H1 (cell line): ENCODE results near the gene CACNG1. TPM values are rescaled to one million over a fixed set of nuclear protein-coding genes. Genes with fewer than 3 reads are reported as not detected.

ENCODE experiments used
- CTCF ChIA-PET: fragments of 300-600 bp; sonication (Branson Sonifier 250); formaldehyde crosslinking; loops from one replicate; lab custom pipeline; 2021; ENCODE audit not compliant: partially characterized antibody; lab: Charles Lee
- POLR2A ChIA-PET: fragments of 300-600 bp; sonication (Branson Sonifier 250); formaldehyde crosslinking; loops from one replicate; lab custom pipeline; 2021; ENCODE audit warnings: inconsistent platforms; ENCODE audit not compliant: partially characterized antibody; lab: Charles Lee
- DNase-seq, 2 experiments: peaks; one replicate each; pipeline versions ENCODE4 v3.0.0 to v3.0.0-alpha.2; 2010 to 2022; ENCODE audit warnings: low spot score in 2 of 2, low read depth in 1 of 2, mixed read lengths in 1 of 2
- FAIRE-seq: peaks from 2 replicates; lab custom pipeline; 2011; peaks lifted over from hg19 to GRCh38; lab: Jason Lieb, UNC
- H2AFZ ChIP-seq: 2 replicates; pipeline ENCODE4 v1.8.1; 2012; ENCODE audit warnings: low read length, inconsistent platforms
- H2AK5ac ChIP-seq: 2 replicates; pipeline ENCODE4 v1.6.1; 2013; ENCODE audit warnings: low read depth, low read length
- H2BK120ac ChIP-seq: replicated peaks from 2 replicates; pipeline ENCODE3; 2013; ENCODE audit warnings: low read depth, low read length, inconsistent platforms
- H2BK12ac ChIP-seq: 2 replicates; pipeline ENCODE4 v1.6.1; 2013; ENCODE audit warnings: low read depth, low read length
- H2BK15ac ChIP-seq: 2 replicates; pipeline ENCODE4 v1.6.1; 2013; ENCODE audit warnings: low read length
- H2BK20ac ChIP-seq: 2 replicates; pipeline ENCODE4 v1.6.1; 2013; ENCODE audit warnings: low read length
- H2BK5ac ChIP-seq: 2 replicates; pipeline ENCODE4 v1.6.1; 2013; ENCODE audit warnings: low read depth, low read length
- H3K14ac ChIP-seq: 2 replicates; pipeline ENCODE4 v1.6.1; 2013; ENCODE audit warnings: inconsistent platforms; ENCODE audit not compliant: insufficient read length
- H3K18ac ChIP-seq: 2 replicates; pipeline ENCODE4 v1.6.1; 2013; ENCODE audit warnings: low read length; ENCODE audit errors: extremely low read depth
- H3K23ac ChIP-seq: 2 replicates; pipeline ENCODE4 v1.6.1; 2013; ENCODE audit warnings: inconsistent platforms; ENCODE audit not compliant: insufficient read length
- H3K23me2 ChIP-seq: 2 replicates; pipeline ENCODE4 v1.6.1; 2013; ENCODE audit warnings: low read depth, low read length
- H3K27ac ChIP-seq: 2 replicates; pipeline ENCODE4 v1.6.1; 2011; ENCODE audit warnings: low read depth, low read length, inconsistent platforms
- H3K27me3 ChIP-seq, 4 experiments: replicated peaks in 1 of 4; 1 replicate in 1 of 4; 2 replicates in 3 of 4; pipeline versions ENCODE4 v1.6.1 to v1.8.1; 2011 to 2013; ENCODE audit warnings: low read length in 3 of 4, mild to moderate bottlenecking in 3 of 4, inconsistent platforms in 2 of 4, mixed read lengths in 2 of 4, moderate library complexity in 1 of 4; ENCODE audit not compliant: control insufficient read depth in 3 of 4, insufficient read depth in 3 of 4; ENCODE audit errors: extremely low read depth in 1 of 4
- H3K36me3 ChIP-seq, 4 experiments: 2 replicates each; pipeline versions ENCODE4 v1.6.1 to v1.8.1; 2011 to 2013; ENCODE audit warnings: mild to moderate bottlenecking in 4 of 4, low read length in 3 of 4, moderate library complexity in 2 of 4, control low read depth in 1 of 4, inconsistent platforms in 1 of 4; ENCODE audit not compliant: insufficient read depth in 4 of 4, control insufficient read depth in 2 of 4
- H3K4ac ChIP-seq: replicated peaks from 2 replicates; pipeline ENCODE3; 2013; ENCODE audit warnings: low read length, low read depth, mixed read lengths, inconsistent platforms; ENCODE audit not compliant: insufficient read length
- H3K4me1 ChIP-seq, 4 experiments: replicated peaks in 1 of 4; 1 replicate in 1 of 4; 2 replicates in 3 of 4; pipeline versions ENCODE4 v1.6.1 to v1.8.1; 2011 to 2013; ENCODE audit warnings: low read length in 3 of 4, inconsistent platforms in 2 of 4, mixed read lengths in 1 of 4; ENCODE audit not compliant: insufficient read depth in 4 of 4, control insufficient read depth in 3 of 4
- H3K4me2 ChIP-seq, 2 experiments: 2 replicates each; pipeline versions ENCODE4 v1.6.1 to v1.8.1; 2011 to 2013; ENCODE audit warnings: low read depth in 2 of 2, low read length in 2 of 2, control low read depth in 1 of 2, inconsistent platforms in 1 of 2, mild to moderate bottlenecking in 1 of 2; ENCODE audit not compliant: insufficient read depth in 1 of 2
- H3K4me3 ChIP-seq, 4 experiments: fragments of 200-600, 300-600 bp in 1 of 4; sonication (generic), shearing (Covaris generic), sonication (Bioruptor Twin) in 1 of 4; 2 replicates each; pipeline versions ENCODE4 v1.5.1 to v1.8.1; 2011 to 2016; ENCODE audit warnings: low read length in 4 of 4, low read depth in 3 of 4, control low read depth in 2 of 4, inconsistent platforms in 2 of 4, mild to moderate bottlenecking in 2 of 4, mixed read lengths in 1 of 4, moderate library complexity in 1 of 4; ENCODE audit not compliant: insufficient read depth in 2 of 4; ENCODE audit errors: extremely low read depth in 1 of 4
- H3K56ac ChIP-seq: replicated peaks from 2 replicates; pipeline ENCODE3; 2013; ENCODE audit warnings: low read depth, mild to moderate bottlenecking, mixed read lengths, low read length, inconsistent platforms; ENCODE audit not compliant: insufficient read length
- H3K79me1 ChIP-seq: 2 replicates; pipeline ENCODE4 v1.6.1; 2013; ENCODE audit warnings: low read depth, low read length, control low read depth
- H3K79me2 ChIP-seq, 2 experiments: 2 replicates each; pipeline versions ENCODE4 v1.6.1 to v1.8.1; 2012 to 2013; ENCODE audit warnings: low read length in 2 of 2, mild to moderate bottlenecking in 2 of 2, inconsistent platforms in 1 of 2; ENCODE audit not compliant: insufficient read depth in 2 of 2, control insufficient read depth in 1 of 2
- H3K9ac ChIP-seq, 4 experiments: replicated peaks in 1 of 4; 1 replicate in 1 of 4; 2 replicates in 3 of 4; pipeline versions ENCODE4 v1.6.1 to v1.8.1; 2011 to 2013; ENCODE audit warnings: low read depth in 3 of 4, low read length in 3 of 4, control low read depth in 2 of 4, mild to moderate bottlenecking in 2 of 4, moderate library complexity in 2 of 4, inconsistent platforms in 1 of 4; ENCODE audit errors: extremely low read depth in 1 of 4
- H3K9me3 ChIP-seq, 2 experiments: 2 replicates each; pipeline versions ENCODE4 v1.6.1 to v1.8.1; 2012 to 2013; ENCODE audit warnings: mild to moderate bottlenecking in 2 of 2, moderate library complexity in 2 of 2, control low read depth in 1 of 2, inconsistent platforms in 1 of 2, low read depth in 1 of 2, low read length in 1 of 2, mixed read lengths in 1 of 2; ENCODE audit not compliant: insufficient read depth in 2 of 2
- H4K20me1 ChIP-seq, 2 experiments: replicated peaks in 1 of 2; 2 replicates each; pipeline versions ENCODE3 to v1.8.1; 2011 to 2013; ENCODE audit warnings: inconsistent platforms in 2 of 2, low read length in 2 of 2, mild to moderate bottlenecking in 1 of 2; ENCODE audit not compliant: insufficient read depth in 2 of 2, control insufficient read depth in 1 of 2
- H4K5ac ChIP-seq: 2 replicates; pipeline ENCODE4 v1.6.1; 2013; ENCODE audit warnings: low read length, low read depth, mixed read lengths, inconsistent platforms; ENCODE audit not compliant: insufficient read length
- H4K8ac ChIP-seq: 2 replicates; pipeline ENCODE4 v1.8.0; 2013; ENCODE audit warnings: mild to moderate bottlenecking, moderate library complexity, low read length, inconsistent platforms; ENCODE audit not compliant: insufficient read depth; ENCODE audit errors: extremely low read depth
- H4K91ac ChIP-seq: replicated peaks from 2 replicates; pipeline ENCODE3; 2013; ENCODE audit warnings: low read length, mixed read lengths, inconsistent platforms; ENCODE audit not compliant: insufficient read length
- CHD2 ChIP-seq: IDR thresholded peaks from 2 replicates; pipeline ENCODE4 v1.6.1; 2012; ENCODE audit warnings: low read length, improper control_type of control experiment
- EGR1 ChIP-seq: IDR thresholded peaks from 2 replicates; pipeline ENCODE4 v1.6.1; 2011; ENCODE audit warnings: low read depth, low read length, borderline replicate concordance
- GTF2F1 ChIP-seq: IDR thresholded peaks from 2 replicates; pipeline ENCODE4 v1.6.1; 2012; ENCODE audit warnings: low read depth, low read length, improper control_type of control experiment, borderline replicate concordance
- JUN ChIP-seq: IDR thresholded peaks from 2 replicates; pipeline ENCODE4 v1.6.1; 2011; ENCODE audit warnings: low read depth, mild to moderate bottlenecking, improper control_type of control experiment, low read length
- NRF1 ChIP-seq: IDR thresholded peaks from 2 replicates; pipeline ENCODE4 v1.6.1; 2011; ENCODE audit warnings: mild to moderate bottlenecking, low read depth, low read length, improper control_type of control experiment
- PHF8 ChIP-seq: fragments of 200-600 bp; sonication (generic); conservative IDR thresholded peaks from 2 replicates; pipeline ENCODE4 v1.7.1; 2012; ENCODE audit warnings: low read depth, mild to moderate bottlenecking, inconsistent platforms, low read length, moderate library complexity
- RFX5 ChIP-seq: IDR thresholded peaks from 2 replicates; pipeline ENCODE4 v1.6.1; 2011; ENCODE audit warnings: low read depth, low read length, improper control_type of control experiment, borderline replicate concordance
- RNF2 ChIP-seq: fragments of 200-900, 300-1000 bp; sonication (generic); IDR thresholded peaks from 2 replicates; pipeline ENCODE4 v1.7.1; 2016; ENCODE audit warnings: borderline replicate concordance, low read depth, mild to moderate bottlenecking, antibody characterized with exemption, low read length; ENCODE audit not compliant: poor library complexity, severe bottlenecking; ENCODE audit errors: missing control alignments
- SAP30 ChIP-seq: fragments of 300-600 bp; sonication (generic); IDR thresholded peaks from 2 replicates; pipeline ENCODE4 v1.7.1; 2012; ENCODE audit warnings: low read length, moderate library complexity, mild to moderate bottlenecking, inconsistent platforms; ENCODE audit not compliant: insufficient read depth, insufficient replicate concordance
- SIN3A ChIP-seq, 2 experiments: IDR thresholded peaks in 1 of 2; conservative IDR thresholded peaks in 1 of 2; 2 replicates each; pipeline ENCODE4 v1.6.1; 2011 to 2012; ENCODE audit warnings: low read length in 2 of 2, improper control_type of control experiment in 1 of 2, low read depth in 1 of 2, mild to moderate bottlenecking in 1 of 2
- SIX5 ChIP-seq: IDR thresholded peaks from 2 replicates; pipeline ENCODE4 v1.6.1; 2011; ENCODE audit warnings: mild to moderate bottlenecking, low read depth, low read length
- YY1 ChIP-seq: IDR thresholded peaks from 2 replicates; pipeline ENCODE4 v1.6.1; 2011; ENCODE audit warnings: low read depth, mild to moderate bottlenecking, low read length
- polyA plus RNA-seq, 7 experiments: library from polyadenylated mRNA; depleted of rRNA in 3 of 7; stranded (reverse) in 5 of 7; unstranded in 2 of 7; fragments of >200 nt in 5 of 7; fragments of 200-250 nt in 2 of 7; gene quantifications; 1 replicate in 5 of 7; 2 replicates in 1 of 7; 4 replicates in 1 of 7; pipeline versions ENCODE4 v1.2.1 to v1.2.3, GENCODE V29; 2011 to 2013; ENCODE audit warnings: missing spikeins in 2 of 7, mixed read lengths in 2 of 7
- total RNA-seq: library from RNA; stranded (reverse); fragmentation: NEBNext Ultra II Directional; extraction: Animal tissue kit (Norgen Biotek cat#: 25700); gene quantifications from 2 replicates; pipeline ENCODE4 v1.2.1, GENCODE V29; 2021

The CACNG1 gene
- total and polyA plus RNA-seq, 2 of the 8 experiments (the other 6 are each of a cell fraction or from before 2014, with no cell fraction given), result not detected

DNA sequence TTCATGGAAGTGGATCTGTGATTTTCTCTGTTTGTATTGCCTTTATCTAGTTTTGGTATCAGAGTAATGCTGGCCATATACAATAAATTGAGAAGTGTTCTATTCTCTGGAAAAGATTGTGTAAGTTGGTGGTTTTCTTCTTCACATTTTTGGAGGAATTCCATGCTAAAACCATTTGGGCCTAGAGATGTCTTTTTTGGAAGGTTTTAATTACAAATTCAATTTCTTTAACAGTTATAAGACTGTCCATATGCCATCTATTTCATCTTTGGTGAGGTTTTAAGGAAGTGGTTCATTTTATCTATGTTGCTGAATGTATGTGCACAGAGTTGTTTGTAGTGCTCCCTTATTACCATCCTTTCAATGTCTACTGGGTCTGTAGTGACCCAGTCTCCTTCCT is 46.0 kb downstream of the CACNG1 start:
- no peak overlapping the region for H3K18ac ChIP-seq
- no peaks in the 10 kb centered on the region for H3K27me3 ChIP-seq
- no peak overlapping the region for H2BK20ac ChIP-seq
- H2BK12ac ChIP-seq, result no peak overlapping the region
- no peak overlapping the region for H2BK15ac ChIP-seq
- FAIRE-seq, result no peak
- H3K4ac ChIP-seq, result no peak overlapping the region
- 0 out of 4 replicates have a peak, but pooled peaks cover 0 to 4% of the 10 kb centered on the region in 2 experiments for H3K9me3 ChIP-seq
- ChIA-PET POLR2A (no interaction called here), CTCF (no interaction called here)
- no peak overlapping the region for H3K56ac ChIP-seq
- no peak overlapping the region for H3K4me2 ChIP-seq
- H3K4me1 ChIP-seq, result no peaks in the 10 kb centered on the region
- H4K5ac ChIP-seq, result no peak overlapping the region
- H3K4me3 ChIP-seq, result no peak overlapping the region
- peaks cover 0 to 14% (median 2%) of the 10 kb centered on the region in 4 experiments; a peak in 4 of 8 replicates for H3K36me3 ChIP-seq
- no peak overlapping the region for H3K14ac ChIP-seq
- H4K91ac ChIP-seq, result no peak overlapping the region
- H3K9ac ChIP-seq, result no peak overlapping the region
- no peak overlapping the region for H2AFZ ChIP-seq
- peaks cover 0 to 1% of the 10 kb centered on the region in 2 experiments for H4K20me1 ChIP-seq
- DNase-seq, result no peak
- no peaks in the 10 kb centered on the region for H3K23me2 ChIP-seq
- H3K79me2 ChIP-seq, result no peaks in the 10 kb centered on the region
- H2BK120ac ChIP-seq, result no peak overlapping the region
- H3K79me1 ChIP-seq, result no peaks in the 10 kb centered on the region
- H3K27ac ChIP-seq, result no peak overlapping the region
- H2AK5ac ChIP-seq, result no peak overlapping the region
- no peak overlapping the region for H4K8ac ChIP-seq
- no peak overlapping the region for H2BK5ac ChIP-seq
- H3K23ac ChIP-seq, result no peak overlapping the region
- TF ChIP-seq RNF2 (no peak), NRF1 (no peak), YY1 (no peak), SIN3A (conservative IDR thresholded peaks at IDR 0.05 in 1 of 2, IDR thresholded peaks at IDR 0.05 in 1 of 2; ENCODE audit: low read depth in 1 of 2, low read length in 2 of 2) (no peak), EGR1 (no peak), PHF8 (no peak), SAP30 (no peak), RFX5 (no peak), SIX5 (no peak), GTF2F1 (no peak), JUN (no peak), CHD2 (no peak)
